Measurements from ENCODE around the gene NALCN. TPM values are rescaled to one million over a fixed set of nuclear protein-coding genes. Genes with fewer than 3 reads are reported as not detected.

Gene NALCN
- polyA plus RNA-seq, 3 donors, result not detected

DNA sequence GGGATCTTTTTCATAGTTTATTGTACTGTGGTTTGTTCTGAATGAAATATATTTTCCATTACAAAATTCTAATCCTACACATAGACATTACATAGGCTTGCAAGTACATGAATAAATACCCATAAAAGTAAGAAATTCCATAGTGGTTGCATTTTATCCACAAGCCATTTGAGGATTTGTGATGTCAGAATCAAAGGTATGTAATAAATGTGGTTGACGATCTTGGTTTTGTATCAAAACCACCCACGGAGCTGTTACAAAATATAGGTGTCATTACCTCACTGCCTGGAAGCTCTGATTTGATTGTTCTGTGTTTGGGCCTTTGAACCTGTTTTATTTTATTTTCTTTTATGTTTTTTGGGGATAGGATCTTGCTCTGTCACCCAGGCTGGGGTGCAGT lies 125.1 kb downstream of the NALCN start:
- H3K79me2 ChIP-seq (ENCODE audit: insufficient read depth, low read length), result no peaks in the 10 kb centered on the region
- H2AFZ ChIP-seq (ENCODE audit: insufficient read depth, low read depth, low read length, poor library complexity, severe bottlenecking), result no peak overlapping the region
- intact Hi-C loops (cut with micrococcal nuclease), result no loop called here
- no peaks in the 10 kb centered on the region for H3K4me1 ChIP-seq (ENCODE audit: control insufficient read depth in 1 of 2, insufficient read depth in 2 of 2, low read length in 2 of 2)
- H3K9me3 ChIP-seq (replicated peaks in 1 of 2; ENCODE audit: control insufficient read depth in 1 of 2, insufficient read depth in 1 of 2, low read length in 2 of 2), result no peaks in the 10 kb centered on the region
- no peak for DNase-seq
- H3K27me3 Mint-ChIP-seq (ENCODE audit: low read depth in 3 of 3), result no peaks in the 10 kb centered on the region
- no peak overlapping the region for H3K9ac ChIP-seq (ENCODE audit: insufficient read depth, low read length, poor library complexity, severe bottlenecking)
- H3K4me3 Mint-ChIP-seq, result no peak overlapping the region
- no peaks in the 10 kb centered on the region for H3K36me3 Mint-ChIP-seq
- peaks cover 0 to 5% (median 3%) of the 10 kb centered on the region in 7 donors for H3K9me3 Mint-ChIP-seq
- H3K4me3 ChIP-seq (replicated peaks in 1 of 3; ENCODE audit: low read depth in 2 of 3, low read length in 3 of 3), result no peak overlapping the region
- TF ChIP-seq, protein P1, sequence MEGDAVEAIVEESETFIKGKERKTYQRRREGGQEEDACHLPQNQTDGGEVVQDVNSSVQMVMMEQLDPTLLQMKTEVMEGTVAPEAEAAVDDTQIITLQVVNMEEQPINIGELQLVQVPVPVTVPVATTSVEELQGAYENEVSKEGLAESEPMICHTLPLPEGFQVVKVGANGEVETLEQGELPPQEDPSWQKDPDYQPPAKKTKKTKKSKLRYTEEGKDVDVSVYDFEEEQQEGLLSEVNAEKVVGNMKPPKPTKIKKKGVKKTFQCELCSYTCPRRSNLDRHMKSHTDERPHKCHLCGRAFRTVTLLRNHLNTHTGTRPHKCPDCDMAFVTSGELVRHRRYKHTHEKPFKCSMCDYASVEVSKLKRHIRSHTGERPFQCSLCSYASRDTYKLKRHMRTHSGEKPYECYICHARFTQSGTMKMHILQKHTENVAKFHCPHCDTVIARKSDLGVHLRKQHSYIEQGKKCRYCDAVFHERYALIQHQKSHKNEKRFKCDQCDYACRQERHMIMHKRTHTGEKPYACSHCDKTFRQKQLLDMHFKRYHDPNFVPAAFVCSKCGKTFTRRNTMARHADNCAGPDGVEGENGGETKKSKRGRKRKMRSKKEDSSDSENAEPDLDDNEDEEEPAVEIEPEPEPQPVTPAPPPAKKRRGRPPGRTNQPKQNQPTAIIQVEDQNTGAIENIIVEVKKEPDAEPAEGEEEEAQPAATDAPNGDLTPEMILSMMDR (IDR thresholded peaks at IDR 0.05), result no peak
- no peaks in the 10 kb centered on the region for H3K27me3 ChIP-seq (ENCODE audit: control insufficient read depth in 2 of 2, insufficient read depth in 2 of 2, low read length in 2 of 2)
- no peaks in the 10 kb centered on the region for H4K20me1 ChIP-seq (ENCODE audit: insufficient read depth, low read length)
- no peak overlapping the region for H3K27ac Mint-ChIP-seq
- 83% methylated on average over 1 of the region's 2 CpGs for WGBS (ENCODE audit: insufficient coverage)
- no peaks in the 10 kb centered on the region for H3K36me3 ChIP-seq (replicated peaks in 1 of 2; ENCODE audit: control insufficient read depth in 1 of 2, insufficient read depth in 2 of 2, low read length in 2 of 2)
- H3K4me1 Mint-ChIP-seq, result no peaks in the 10 kb centered on the region
- H3K4me2 ChIP-seq (replicated peaks; ENCODE audit: extremely low read depth, low read length, poor library complexity, severe bottlenecking), result no peak overlapping the region
- no peak overlapping the region for H3K27ac ChIP-seq (ENCODE audit: low read depth in 1 of 2, low read length in 2 of 2)

DNA sequence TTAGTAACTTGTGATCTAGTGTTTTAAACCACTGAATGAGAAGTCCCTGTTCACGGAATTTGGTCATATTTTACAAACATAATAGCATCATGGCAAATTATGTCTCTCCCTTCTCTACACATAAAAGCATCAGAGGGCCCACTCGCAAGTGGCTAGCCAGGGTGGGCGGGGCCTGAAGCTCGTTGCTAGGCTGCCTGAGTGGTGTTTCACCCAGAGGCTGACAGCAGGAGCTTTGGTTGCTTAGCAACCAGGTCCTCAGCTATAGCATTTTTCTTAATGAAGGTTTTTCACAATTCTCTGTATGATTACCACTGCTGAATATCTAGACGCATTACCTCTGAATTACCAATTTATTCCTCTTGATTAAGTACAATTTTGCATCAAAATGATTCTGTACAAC lies 126.5 kb downstream of the NALCN start:
- Mint-ChIP-seq H3K4me3 (no peak overlapping the region), H3K27me3 (ENCODE audit: low read depth in 3 of 3) (no peaks in the 10 kb centered on the region), H3K9me3 (peaks cover 0 to 5% (median 3%) of the 10 kb centered on the region in 7 donors), H3K27ac (no peak overlapping the region), H3K36me3 (no peaks in the 10 kb centered on the region), H3K4me1 (no peaks in the 10 kb centered on the region)
- Histone ChIP-seq H3K9me3 (replicated peaks in 1 of 2; ENCODE audit: control insufficient read depth in 1 of 2, insufficient read depth in 1 of 2, low read length in 2 of 2) (no peaks in the 10 kb centered on the region), H2AFZ (ENCODE audit: insufficient read depth, low read depth, low read length, poor library complexity, severe bottlenecking) (no peak overlapping the region), H3K27me3 (ENCODE audit: control insufficient read depth in 2 of 2, insufficient read depth in 2 of 2, low read length in 2 of 2) (no peaks in the 10 kb centered on the region), H3K9ac (ENCODE audit: insufficient read depth, low read length, poor library complexity, severe bottlenecking) (no peak overlapping the region), H3K4me1 (ENCODE audit: control insufficient read depth in 1 of 2, insufficient read depth in 2 of 2, low read length in 2 of 2) (no peaks in the 10 kb centered on the region), H3K4me3 (replicated peaks in 1 of 3; ENCODE audit: low read depth in 2 of 3, low read length in 3 of 3) (no peak overlapping the region), H3K36me3 (replicated peaks in 1 of 2; ENCODE audit: control insufficient read depth in 1 of 2, insufficient read depth in 2 of 2, low read length in 2 of 2) (no peaks in the 10 kb centered on the region), H3K27ac (ENCODE audit: low read depth in 1 of 2, low read length in 2 of 2) (no peak overlapping the region), H3K79me2 (ENCODE audit: insufficient read depth, low read length) (no peaks in the 10 kb centered on the region), H3K4me2 (replicated peaks; ENCODE audit: extremely low read depth, low read length, poor library complexity, severe bottlenecking) (no peak overlapping the region), H4K20me1 (ENCODE audit: insufficient read depth, low read length) (no peaks in the 10 kb centered on the region)
- DNase-seq, result no peak
- intact Hi-C loops (cut with micrococcal nuclease), result no loop called here
- TF ChIP-seq, protein P1 (IDR thresholded peaks at IDR 0.05), result no peak
- 19% methylated on average over 4 of the region's 5 CpGs for WGBS (ENCODE audit: insufficient coverage)

Measured in CD14-positive monocyte (primary cell).